Breast epithelium (tissue), 3 donors: ENCODE measurements around the gene TMEM97.

Experiments
- POLR2A ChIP-seq: fragments of 450-650 bp; IDR thresholded peaks from one replicate; pipeline ENCODE4 v1.6.1; 2016; ENCODE audit warnings: antibody characterized with exemption, mild to moderate bottlenecking, moderate library complexity
- POLR2AphosphoS5 ChIP-seq, 3 donors: sonication (generic); formaldehyde crosslinking; IDR thresholded peaks; one replicate each; pipeline ENCODE4 v1.6.1; 2017; ENCODE audit warnings: antibody characterized with exemption in 3 of 3
- TF ChIP-seq, protein P1 (sequence below), 3 donors: fragments of 450-650 bp; IDR thresholded peaks; one replicate each; pipeline ENCODE4 v1.5.1; 2016 to 2017; ENCODE audit warnings: antibody characterized with exemption in 3 of 3, mild to moderate bottlenecking in 3 of 3, moderate library complexity in 3 of 3

DNA sequence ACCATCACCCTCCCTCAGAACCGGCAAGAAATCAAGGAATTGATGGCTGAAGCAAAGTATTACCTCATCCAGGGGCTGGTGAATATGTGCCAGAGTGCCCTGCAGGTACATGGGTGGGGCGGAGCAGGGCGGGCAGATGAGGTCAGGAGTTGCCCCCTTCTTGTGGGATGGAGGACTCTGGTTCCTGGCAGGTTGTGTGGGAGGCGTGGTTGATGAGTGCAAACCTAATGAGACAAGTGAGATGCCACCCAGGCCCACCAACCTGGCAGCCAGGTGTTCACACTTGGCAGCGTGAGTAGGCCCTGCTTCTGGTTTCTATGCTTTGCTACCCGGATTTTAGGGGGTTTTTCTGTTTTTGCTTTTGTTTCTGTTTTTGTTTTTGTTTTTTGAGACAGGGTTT is 21.4 kb downstream of the TMEM97 start:
- TF ChIP-seq, protein P1, sequence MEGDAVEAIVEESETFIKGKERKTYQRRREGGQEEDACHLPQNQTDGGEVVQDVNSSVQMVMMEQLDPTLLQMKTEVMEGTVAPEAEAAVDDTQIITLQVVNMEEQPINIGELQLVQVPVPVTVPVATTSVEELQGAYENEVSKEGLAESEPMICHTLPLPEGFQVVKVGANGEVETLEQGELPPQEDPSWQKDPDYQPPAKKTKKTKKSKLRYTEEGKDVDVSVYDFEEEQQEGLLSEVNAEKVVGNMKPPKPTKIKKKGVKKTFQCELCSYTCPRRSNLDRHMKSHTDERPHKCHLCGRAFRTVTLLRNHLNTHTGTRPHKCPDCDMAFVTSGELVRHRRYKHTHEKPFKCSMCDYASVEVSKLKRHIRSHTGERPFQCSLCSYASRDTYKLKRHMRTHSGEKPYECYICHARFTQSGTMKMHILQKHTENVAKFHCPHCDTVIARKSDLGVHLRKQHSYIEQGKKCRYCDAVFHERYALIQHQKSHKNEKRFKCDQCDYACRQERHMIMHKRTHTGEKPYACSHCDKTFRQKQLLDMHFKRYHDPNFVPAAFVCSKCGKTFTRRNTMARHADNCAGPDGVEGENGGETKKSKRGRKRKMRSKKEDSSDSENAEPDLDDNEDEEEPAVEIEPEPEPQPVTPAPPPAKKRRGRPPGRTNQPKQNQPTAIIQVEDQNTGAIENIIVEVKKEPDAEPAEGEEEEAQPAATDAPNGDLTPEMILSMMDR (IDR thresholded peaks at IDR 0.05) = no peak
- TF ChIP-seq POLR2AphosphoS5 (IDR thresholded peaks at IDR 0.05) (no peak), POLR2A (no peak)
